Liver (tissue), 9 donors: ENCODE data around the gene TMTC4. TPM values are rescaled to one million over a fixed set of nuclear protein-coding genes. Genes with fewer than 3 reads are reported as not detected.
A peak's percentile ranks its signal among the peaks of the same experiment; 100 is the strongest.

Experiments used
- DNase-seq: peaks from one replicate; pipeline ENCODE4 v3.0.0-alpha.2; 2017; ENCODE audit warnings: low spot score
- H3K27ac ChIP-seq, 2 donors: one replicate each; pipeline ENCODE4 v1.7.0; 2013; ENCODE audit warnings: inconsistent platforms in 2 of 2, low read length in 2 of 2, control low read depth in 1 of 2, low read depth in 1 of 2, mild to moderate bottlenecking in 1 of 2
- H3K27me3 ChIP-seq, 4 donors: one replicate each; pipeline versions ENCODE4 v1.6.1 to v1.7.0; 2013; ENCODE audit warnings: low read length in 3 of 4, inconsistent platforms in 1 of 4, mild to moderate bottlenecking in 1 of 4, moderate library complexity in 1 of 4; ENCODE audit not compliant: control insufficient read depth in 4 of 4, insufficient read depth in 4 of 4
- H3K36me3 ChIP-seq, 4 donors: one replicate each; pipeline versions ENCODE4 v1.6.1 to v1.7.0; 2013; ENCODE audit warnings: low read length in 3 of 4, mild to moderate bottlenecking in 3 of 4, low read depth in 1 of 4, moderate library complexity in 1 of 4; ENCODE audit not compliant: control insufficient read depth in 4 of 4, insufficient read depth in 3 of 4
- H3K4me1 ChIP-seq, 4 donors: one replicate each; pipeline versions ENCODE4 v1.6.1 to v1.7.0; 2013; ENCODE audit warnings: low read length in 3 of 4, mild to moderate bottlenecking in 3 of 4, moderate library complexity in 1 of 4; ENCODE audit not compliant: control insufficient read depth in 4 of 4, insufficient read depth in 4 of 4
- H3K4me3 ChIP-seq, 3 donors: one replicate each; pipeline versions ENCODE4 v1.6.1 to v1.7.0; 2013; ENCODE audit warnings: low read length in 3 of 3, control low read depth in 1 of 3, low read depth in 1 of 3, mild to moderate bottlenecking in 1 of 3
- H3K9ac ChIP-seq, 2 donors: one replicate each; pipeline ENCODE4 v1.7.0; 2013; ENCODE audit warnings: low read length in 2 of 2, mild to moderate bottlenecking in 2 of 2, moderate library complexity in 2 of 2, control low read depth in 1 of 2, low read depth in 1 of 2
- H3K9me3 ChIP-seq, 4 donors: one replicate each; pipeline versions ENCODE4 v1.6.1 to v1.7.0; 2013; ENCODE audit warnings: low read length in 3 of 4; ENCODE audit not compliant: control insufficient read depth in 4 of 4
- EGR1 ChIP-seq, 2 donors: IDR thresholded peaks; 2 replicates each; pipeline ENCODE4 v1.6.1; 2016 to 2018; ENCODE audit warnings: antibody characterized with exemption in 2 of 2, low read depth in 2 of 2
- FOXA2 ChIP-seq: IDR thresholded peaks from 2 replicates; pipeline ENCODE4 v1.6.1; 2016; ENCODE audit warnings: antibody characterized with exemption
- GABPA ChIP-seq, 2 donors: IDR thresholded peaks in 1 of 2; conservative IDR thresholded peaks in 1 of 2; 2 replicates each; pipeline ENCODE4 v1.6.1; 2016; ENCODE audit warnings: antibody characterized with exemption in 2 of 2, mild to moderate bottlenecking in 1 of 2, moderate library complexity in 1 of 2
- HNF4A ChIP-seq, 2 donors: conservative IDR thresholded peaks; 2 replicates each; pipeline ENCODE4 v1.6.1; 2016; ENCODE audit warnings: antibody characterized with exemption in 2 of 2, mild to moderate bottlenecking in 2 of 2
- HNF4G ChIP-seq: IDR thresholded peaks from 2 replicates; pipeline ENCODE4 v1.6.1; 2016; ENCODE audit warnings: antibody characterized with exemption
- JUND ChIP-seq, 2 donors: IDR thresholded peaks; 2 replicates each; pipeline ENCODE4 v1.6.1; 2016; ENCODE audit warnings: antibody characterized with exemption in 2 of 2
- NR2F2 ChIP-seq: IDR thresholded peaks from 2 replicates; pipeline ENCODE4 v1.6.1; 2016; ENCODE audit warnings: antibody characterized with exemption
- RAD21 ChIP-seq, 2 donors: IDR thresholded peaks; 2 replicates each; pipeline ENCODE4 v1.6.1; 2016; ENCODE audit warnings: antibody characterized with exemption in 2 of 2, mild to moderate bottlenecking in 2 of 2
- RXRA ChIP-seq, 2 donors: IDR thresholded peaks; 2 replicates each; pipeline ENCODE4 v1.6.1; 2017 to 2018; ENCODE audit warnings: antibody characterized with exemption in 2 of 2, mild to moderate bottlenecking in 1 of 2
- SP1 ChIP-seq: IDR thresholded peaks from 2 replicates; pipeline ENCODE4 v1.6.1; 2018; ENCODE audit warnings: antibody characterized with exemption, mild to moderate bottlenecking
- TAF1 ChIP-seq: conservative IDR thresholded peaks from 2 replicates; pipeline ENCODE4 v1.6.1; 2016; ENCODE audit warnings: antibody characterized with exemption, mild to moderate bottlenecking
- YY1 ChIP-seq: IDR thresholded peaks from 2 replicates; pipeline ENCODE4 v1.6.1; 2016; ENCODE audit warnings: antibody characterized with exemption, mild to moderate bottlenecking
- WGBS: extraction: QIAGEN DNeasy Blood & Tissue Kit; methylation state at CpG from one replicate; pipeline ENCODE4 v1.1.7; 2013; 5-methylcytosine and 5-hydroxymethylcytosine counted together
- polyA plus RNA-seq, 2 donors: library from polyadenylated mRNA; stranded (reverse) in 1 of 2; unstranded in 1 of 2; fragments of 200-250 nt in 1 of 2; fragments of >200 nt in 1 of 2; fragmentation: Nextera tagmentation in 1 of 2; extraction: Ambion mirVana in 1 of 2; gene quantifications; one replicate each; pipeline versions ENCODE4 v1.2.1 to v1.2.3, GENCODE V29; 2013 to 2015
- total RNA-seq, 2 donors: library from RNA; depleted of rRNA; stranded (reverse); fragments of >200 nt; gene quantifications; one replicate each; pipeline ENCODE4 v1.2.3, GENCODE V29; 2014
- TF ChIP-seq, protein P1 (sequence below): IDR thresholded peaks from 2 replicates; pipeline ENCODE4 v1.6.1; 2016; ENCODE audit warnings: antibody characterized with exemption, mild to moderate bottlenecking
- TF ChIP-seq, protein P2 (sequence below): IDR thresholded peaks from 2 replicates; pipeline ENCODE4 v1.6.1; 2016; ENCODE audit warnings: antibody characterized with exemption
- donor health status: healthy.
- donor health status: healthy.
- donor health status: healthy.
- donor health status: healthy.
- donor health status: healthy.

The TMTC4 gene
- total and polyA plus RNA-seq, 4 donors = 7.3 to 26.4 (median 12.3) TPM

DNA sequence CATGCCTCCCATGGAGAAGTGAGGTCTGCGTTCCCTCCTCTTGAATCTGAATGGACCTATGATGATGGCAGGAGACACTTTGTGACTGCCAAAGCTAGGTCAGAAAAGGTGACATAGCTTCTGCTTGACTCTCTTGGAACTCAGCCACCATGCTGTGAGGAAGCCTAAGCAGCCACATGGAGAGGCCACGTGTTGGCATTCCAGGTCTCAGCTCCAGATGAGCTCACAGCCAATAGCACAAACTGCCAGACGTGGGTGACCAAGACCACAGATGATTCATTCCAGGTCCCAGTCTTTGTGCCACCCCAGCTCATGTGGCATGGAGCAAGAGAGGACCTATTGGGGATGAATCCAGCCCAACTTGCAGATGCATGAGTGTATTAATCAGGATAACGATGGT, 77.3 kb downstream of the TMTC4 start:
- TF ChIP-seq SP1 (no peak), GABPA (IDR thresholded peaks at IDR 0.05 in 1 of 2, conservative IDR thresholded peaks at IDR 0.05 in 1 of 2) (no peak), NR2F2 (no peak), HNF4G (no peak), TAF1 (no peak), HNF4A (conservative IDR thresholded peaks at IDR 0.05) (no peak), RXRA (IDR thresholded peaks at IDR 0.05) (no peak), JUND (IDR thresholded peaks at IDR 0.05) (no peak), YY1 (no peak), RAD21 (IDR thresholded peaks at IDR 0.05) (no peak), FOXA2 (no peak), EGR1 (IDR thresholded peaks at IDR 0.05; ENCODE audit: low read depth in 2 of 2) (no peak)
- TF ChIP-seq, protein P1, sequence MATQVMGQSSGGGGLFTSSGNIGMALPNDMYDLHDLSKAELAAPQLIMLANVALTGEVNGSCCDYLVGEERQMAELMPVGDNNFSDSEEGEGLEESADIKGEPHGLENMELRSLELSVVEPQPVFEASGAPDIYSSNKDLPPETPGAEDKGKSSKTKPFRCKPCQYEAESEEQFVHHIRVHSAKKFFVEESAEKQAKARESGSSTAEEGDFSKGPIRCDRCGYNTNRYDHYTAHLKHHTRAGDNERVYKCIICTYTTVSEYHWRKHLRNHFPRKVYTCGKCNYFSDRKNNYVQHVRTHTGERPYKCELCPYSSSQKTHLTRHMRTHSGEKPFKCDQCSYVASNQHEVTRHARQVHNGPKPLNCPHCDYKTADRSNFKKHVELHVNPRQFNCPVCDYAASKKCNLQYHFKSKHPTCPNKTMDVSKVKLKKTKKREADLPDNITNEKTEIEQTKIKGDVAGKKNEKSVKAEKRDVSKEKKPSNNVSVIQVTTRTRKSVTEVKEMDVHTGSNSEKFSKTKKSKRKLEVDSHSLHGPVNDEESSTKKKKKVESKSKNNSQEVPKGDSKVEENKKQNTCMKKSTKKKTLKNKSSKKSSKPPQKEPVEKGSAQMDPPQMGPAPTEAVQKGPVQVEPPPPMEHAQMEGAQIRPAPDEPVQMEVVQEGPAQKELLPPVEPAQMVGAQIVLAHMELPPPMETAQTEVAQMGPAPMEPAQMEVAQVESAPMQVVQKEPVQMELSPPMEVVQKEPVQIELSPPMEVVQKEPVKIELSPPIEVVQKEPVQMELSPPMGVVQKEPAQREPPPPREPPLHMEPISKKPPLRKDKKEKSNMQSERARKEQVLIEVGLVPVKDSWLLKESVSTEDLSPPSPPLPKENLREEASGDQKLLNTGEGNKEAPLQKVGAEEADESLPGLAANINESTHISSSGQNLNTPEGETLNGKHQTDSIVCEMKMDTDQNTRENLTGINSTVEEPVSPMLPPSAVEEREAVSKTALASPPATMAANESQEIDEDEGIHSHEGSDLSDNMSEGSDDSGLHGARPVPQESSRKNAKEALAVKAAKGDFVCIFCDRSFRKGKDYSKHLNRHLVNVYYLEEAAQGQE = no peak
- TF ChIP-seq, protein P2, sequence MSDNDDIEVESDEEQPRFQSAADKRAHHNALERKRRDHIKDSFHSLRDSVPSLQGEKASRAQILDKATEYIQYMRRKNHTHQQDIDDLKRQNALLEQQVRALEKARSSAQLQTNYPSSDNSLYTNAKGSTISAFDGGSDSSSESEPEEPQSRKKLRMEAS = no peak

DNA sequence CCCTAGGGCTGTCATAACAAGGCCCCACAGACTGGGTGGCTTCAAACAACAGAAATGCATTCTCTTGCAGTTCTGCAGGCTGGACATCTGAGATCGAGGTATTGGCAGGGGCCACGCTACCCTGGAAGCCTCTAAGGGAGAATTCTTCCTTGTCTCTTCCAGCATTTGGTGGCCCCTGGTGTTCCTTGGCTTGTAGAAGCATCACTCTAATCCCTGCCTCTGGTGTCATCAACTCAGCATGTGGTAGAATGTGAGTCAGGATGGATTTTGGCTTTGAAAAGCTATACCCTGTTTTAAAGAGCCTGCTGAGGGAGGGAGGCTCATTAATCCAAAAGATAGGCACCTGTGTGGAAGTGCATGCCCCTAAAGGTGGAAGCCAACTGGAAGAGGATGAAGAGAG, 78.1 kb downstream of the TMTC4 start:
- no peak for DNase-seq
- Histone ChIP-seq H3K4me1 (peaks cover 3 to 12% (median 8%) of the 10 kb centered on the region in 4 donors), H3K27me3 (no peaks in the 10 kb centered on the region), H3K4me3 (no peak overlapping the region), H3K9me3 (peaks cover 0 to 2% (median 0%) of the 10 kb centered on the region in 4 donors), H3K9ac (no peak overlapping the region), H3K36me3 (no peaks in the 10 kb centered on the region), H3K27ac (no peak overlapping the region)
- TF ChIP-seq EGR1 (IDR thresholded peaks at IDR 0.05; ENCODE audit: low read depth in 2 of 2) (no peak), SP1 (no peak), GABPA (IDR thresholded peaks at IDR 0.05 in 1 of 2, conservative IDR thresholded peaks at IDR 0.05 in 1 of 2) (no peak), TAF1 (no peak)
- TF ChIP-seq, protein P2 = no peak
- WGBS = 95% methylated on average over 2 of the region's 2 CpGs

More for the DNA sequence above, 77.3 kb downstream of the TMTC4 start:
- 91% methylated on average over 4 of the region's 4 CpGs for WGBS
- peaks cover 0 to 2% (median 0%) of the 10 kb centered on the region in 4 donors for H3K9me3 ChIP-seq
- peaks cover 3 to 13% (median 8%) of the 10 kb centered on the region in 4 donors for H3K4me1 ChIP-seq
- no peaks in the 10 kb centered on the region for H3K27me3 ChIP-seq
- H3K9ac ChIP-seq = no peak overlapping the region
- no peak for DNase-seq
- H3K4me3 ChIP-seq = no peak overlapping the region
- no peak overlapping the region for H3K27ac ChIP-seq
- no peaks in the 10 kb centered on the region for H3K36me3 ChIP-seq

DNA sequence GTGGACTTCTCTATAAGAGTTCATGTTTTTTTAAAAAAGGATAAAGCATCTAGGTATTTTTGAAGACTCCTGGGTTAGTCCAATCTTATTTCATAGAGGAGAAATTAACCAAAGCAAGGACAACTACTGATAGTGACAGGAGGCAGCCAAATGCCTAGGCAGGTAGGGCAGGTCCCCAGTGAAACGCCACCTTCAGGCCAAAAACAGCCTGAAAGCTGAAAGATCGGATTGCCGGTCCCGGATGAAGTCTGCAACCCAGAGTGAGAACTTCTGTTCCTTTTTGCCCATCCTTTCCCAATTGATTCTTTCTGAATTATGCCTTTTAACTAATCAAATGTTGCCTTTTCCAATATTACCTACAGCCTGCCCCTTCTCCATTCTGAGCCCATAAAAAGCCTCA, 79.9 kb downstream of the TMTC4 start:
- WGBS = 82% methylated on average over 4 of the region's 4 CpGs
- no peak overlapping the region for H3K4me3 ChIP-seq
- H3K4me1 ChIP-seq = no peaks in the 10 kb centered on the region
- H3K27ac ChIP-seq = no peak overlapping the region
- H3K9ac ChIP-seq = no peak overlapping the region
- H3K36me3 ChIP-seq = no peaks in the 10 kb centered on the region
- H3K9me3 ChIP-seq = peaks cover 0 to 2% (median 0%) of the 10 kb centered on the region in 4 donors
- TF ChIP-seq JUND (IDR thresholded peaks at IDR 0.05) (no peak), RAD21 (IDR thresholded peaks at IDR 0.05) (peak in 1 of 2 donors; percentile 48), GABPA (IDR thresholded peaks at IDR 0.05 in 1 of 2, conservative IDR thresholded peaks at IDR 0.05 in 1 of 2) (no peak), YY1 (no peak)
- no peak for DNase-seq
- H3K27me3 ChIP-seq = no peaks in the 10 kb centered on the region
